Measurements from ENCODE around the gene ATP2C1.
A peak's percentile ranks its signal among the peaks of the same experiment; 100 is the strongest.

The ATP2C1 gene

GRCh38 chr3:130878464-130878863 is 15.4 kb upstream of the ATP2C1 start:
- H3K9me3 ChIP-seq (ENCODE audit: low read depth, low read length): peaks cover 6% of the 10 kb centered on the region; the same call in 1 of the 2 replicates
- no peak overlapping the region for H3K27ac ChIP-seq
- no peak for DNase-seq (ENCODE audit: low read depth, low spot score)
- H3K4me3 ChIP-seq: no peak overlapping the region
- H3K9ac ChIP-seq (ENCODE audit: insufficient read length): no peak overlapping the region
- no peak for TF ChIP-seq EZH2 (IDR thresholded peaks at IDR 0.05)
- no peak for TF ChIP-seq FOXP2 (optimal IDR thresholded peaks at IDR 0.05; ENCODE audit: control extremely low read depth, extremely low read length, insufficient read depth)
- TF ChIP-seq POLR2AphosphoS5 (IDR thresholded peaks at IDR 0.05; ENCODE audit: borderline replicate concordance, low read depth, low read length): no peak
- no peaks in the 10 kb centered on the region for H3K36me3 ChIP-seq (ENCODE audit: insufficient read depth, low read length)

- DNase-seq (ENCODE audit: low read depth, low spot score): no peak
- no peak overlapping the region for H3K9ac ChIP-seq (ENCODE audit: insufficient read length)
- TF ChIP-seq EZH2 (IDR thresholded peaks at IDR 0.05): no peak
- no peak for TF ChIP-seq POLR2AphosphoS5 (IDR thresholded peaks at IDR 0.05; ENCODE audit: borderline replicate concordance, low read depth, low read length)
- TF ChIP-seq FOXP2 (optimal IDR thresholded peaks at IDR 0.05; ENCODE audit: control extremely low read depth, extremely low read length, insufficient read depth): no peak
Observed at GRCh38 chr3:130889416-130889946, 4.4 kb upstream of the ATP2C1 start.

GRCh38 chr3:130892759-130893375 is 1.0 kb upstream of the ATP2C1 start:
- peak; percentile 94 for DNase-seq (ENCODE audit: low read depth, low spot score)
- TF ChIP-seq EZH2 (IDR thresholded peaks at IDR 0.05): no peak
- TF ChIP-seq FOXP2 (optimal IDR thresholded peaks at IDR 0.05; ENCODE audit: control extremely low read depth, extremely low read length, insufficient read depth): no peak
- no peak for TF ChIP-seq POLR2AphosphoS5 (IDR thresholded peaks at IDR 0.05; ENCODE audit: borderline replicate concordance, low read depth, low read length)
- H3K36me3 ChIP-seq (ENCODE audit: insufficient read depth, low read length): 0 out of 2 replicates have a peak, but pooled peaks cover 3% of the 10 kb centered on the region

More at GRCh38 chr3:130889416-130889946, 4.4 kb upstream of the ATP2C1 start:
- no peaks in the 10 kb centered on the region for H3K36me3 ChIP-seq (ENCODE audit: insufficient read depth, low read length)
- H3K27ac ChIP-seq: no peak overlapping the region
- no peak overlapping the region for H3K4me3 ChIP-seq
- no peaks in the 10 kb centered on the region for H3K9me3 ChIP-seq (ENCODE audit: low read depth, low read length)

GRCh38 chr3:130894130-130894985 is 474 bp downstream of the ATP2C1 start:
- Histone ChIP-seq H3K36me3 (ENCODE audit: insufficient read depth, low read length) (0 out of 2 replicates have a peak, but pooled peaks cover 3% of the 10 kb centered on the region), H3K9ac (ENCODE audit: insufficient read length) (peak overlapping the region; percentile 93), H3K27ac (no peak overlapping the region; the same call in 1 of the 2 replicates), H3K9me3 (ENCODE audit: low read depth, low read length) (no peaks in the 10 kb centered on the region), H3K4me3 (peak overlapping the region; percentile 88)
- no peak for DNase-seq (ENCODE audit: low read depth, low spot score)
- TF ChIP-seq FOXP2 (optimal IDR thresholded peaks at IDR 0.05; ENCODE audit: control extremely low read depth, extremely low read length, insufficient read depth) (no peak), POLR2AphosphoS5 (IDR thresholded peaks at IDR 0.05; ENCODE audit: borderline replicate concordance, low read depth, low read length) (no peak), EZH2 (IDR thresholded peaks at IDR 0.05) (no peak)

More at GRCh38 chr3:130892759-130893375, 1.0 kb upstream of the ATP2C1 start:
- Histone ChIP-seq H3K9ac (ENCODE audit: insufficient read length) (peak overlapping the region; percentile 93), H3K27ac (peak overlapping the region; percentile 78), H3K4me3 (peak overlapping the region; percentile 88), H3K9me3 (ENCODE audit: low read depth, low read length) (no peaks in the 10 kb centered on the region)

- H3K9me3 ChIP-seq (ENCODE audit: low read depth, low read length): no peaks in the 10 kb centered on the region
- 0 out of 2 replicates have a peak, but pooled peaks cover 3% of the 10 kb centered on the region for H3K36me3 ChIP-seq (ENCODE audit: insufficient read depth, low read length)
- no peak for DNase-seq (ENCODE audit: low read depth, low spot score)
- peak overlapping the region; percentile 88 for H3K4me3 ChIP-seq
- TF ChIP-seq POLR2AphosphoS5 (IDR thresholded peaks at IDR 0.05; ENCODE audit: borderline replicate concordance, low read depth, low read length) (no peak), EZH2 (IDR thresholded peaks at IDR 0.05) (no peak), FOXP2 (optimal IDR thresholded peaks at IDR 0.05; ENCODE audit: control extremely low read depth, extremely low read length, insufficient read depth) (no peak)
- H3K9ac ChIP-seq (ENCODE audit: insufficient read length): peak overlapping the region; percentile 93
- no peak overlapping the region for H3K27ac ChIP-seq
Observed at GRCh38 chr3:130894986-130895280, 1.0 kb downstream of the ATP2C1 start.

GRCh38 chr3:130895690-130896488 is 2.0 kb downstream of the ATP2C1 start:
- TF ChIP-seq FOXP2 (optimal IDR thresholded peaks at IDR 0.05; ENCODE audit: control extremely low read depth, extremely low read length, insufficient read depth): no peak
- no peak for TF ChIP-seq EZH2 (IDR thresholded peaks at IDR 0.05)
- TF ChIP-seq POLR2AphosphoS5 (IDR thresholded peaks at IDR 0.05; ENCODE audit: borderline replicate concordance, low read depth, low read length): no peak

GRCh38 chr3:130897316-130897715 is 3.4 kb downstream of the ATP2C1 start:
- Histone ChIP-seq H3K9ac (ENCODE audit: insufficient read length) (no peak overlapping the region), H3K36me3 (ENCODE audit: insufficient read depth, low read length) (0 out of 2 replicates have a peak, but pooled peaks cover 3% of the 10 kb centered on the region), H3K4me3 (peak overlapping the region; percentile 88), H3K27ac (no peak overlapping the region), H3K9me3 (ENCODE audit: low read depth, low read length) (no peaks in the 10 kb centered on the region)
- TF ChIP-seq FOXP2 (optimal IDR thresholded peaks at IDR 0.05; ENCODE audit: control extremely low read depth, extremely low read length, insufficient read depth): no peak
- no peak for DNase-seq (ENCODE audit: low read depth, low spot score)

More at GRCh38 chr3:130895690-130896488, 2.0 kb downstream of the ATP2C1 start:
- Histone ChIP-seq H3K9ac (ENCODE audit: insufficient read length) (peak overlapping the region; percentile 93), H3K9me3 (ENCODE audit: low read depth, low read length) (no peaks in the 10 kb centered on the region), H3K36me3 (ENCODE audit: insufficient read depth, low read length) (0 out of 2 replicates have a peak, but pooled peaks cover 3% of the 10 kb centered on the region), H3K27ac (no peak overlapping the region), H3K4me3 (peak overlapping the region; percentile 88)
- DNase-seq (ENCODE audit: low read depth, low spot score): no peak
